ENCODE measurements around the gene LAMA4. TPM values are rescaled to one million over a fixed set of nuclear protein-coding genes. Genes with fewer than 3 reads are reported as not detected.

LAMA4 gene
- total RNA-seq, 1 donor from 2014 or later, result 1.1 TPM

- Mint-ChIP-seq H3K4me3 (ENCODE audit: low read depth) (no peak overlapping the region), H3K4me1 (ENCODE audit: low read depth) (peaks cover 2% of the 10 kb centered on the region), H3K9me3 (ENCODE audit: low read depth) (no peaks in the 10 kb centered on the region), H3K36me3 (ENCODE audit: insufficient read depth) (no peaks in the 10 kb centered on the region), H3K27ac (no peak overlapping the region), H3K27me3 (peaks cover 24% of the 10 kb centered on the region)
- DNase-seq (ENCODE audit: low spot score, unreplicated experiment), result peak; percentile 15
- TF ChIP-seq CTCF (IDR thresholded peaks at IDR 0.05; ENCODE audit: unreplicated experiment), result peak; percentile 91
Observed at GRCh38 chr6:112180095-112180820, 74.1 kb downstream of the LAMA4 start.

- Mint-ChIP-seq H3K36me3 (ENCODE audit: insufficient read depth) (no peaks in the 10 kb centered on the region), H3K27me3 (peaks cover 21% of the 10 kb centered on the region), H3K27ac (no peak overlapping the region), H3K4me3 (ENCODE audit: low read depth) (no peak overlapping the region), H3K9me3 (ENCODE audit: low read depth) (no peaks in the 10 kb centered on the region), H3K4me1 (ENCODE audit: low read depth) (no peaks in the 10 kb centered on the region)
- TF ChIP-seq CTCF (IDR thresholded peaks at IDR 0.05; ENCODE audit: unreplicated experiment), result no peak
- no peak for DNase-seq (ENCODE audit: low spot score, unreplicated experiment)
Observed at GRCh38 chr6:112179631-112180030, 74.7 kb downstream of the LAMA4 start.

- Mint-ChIP-seq H3K36me3 (ENCODE audit: insufficient read depth) (no peaks in the 10 kb centered on the region), H3K27me3 (peaks cover 21% of the 10 kb centered on the region), H3K27ac (no peak overlapping the region), H3K9me3 (ENCODE audit: low read depth) (no peaks in the 10 kb centered on the region), H3K4me1 (ENCODE audit: low read depth) (no peaks in the 10 kb centered on the region), H3K4me3 (ENCODE audit: low read depth) (no peak overlapping the region)
- TF ChIP-seq CTCF (IDR thresholded peaks at IDR 0.05; ENCODE audit: unreplicated experiment), result no peak
- no peak for DNase-seq (ENCODE audit: low spot score, unreplicated experiment)
Observed at GRCh38 chr6:112178846-112179245, 75.5 kb downstream of the LAMA4 start.

- H3K4me1 Mint-ChIP-seq (ENCODE audit: low read depth), result no peaks in the 10 kb centered on the region
Observed at GRCh38 chr6:112177092-112177491, 77.3 kb downstream of the LAMA4 start.

GRCh38 chr6:112176175-112176574 is 78.2 kb downstream of the LAMA4 start:
- Mint-ChIP-seq H3K9me3 (ENCODE audit: low read depth) (no peaks in the 10 kb centered on the region), H3K4me3 (ENCODE audit: low read depth) (no peak overlapping the region), H3K27ac (no peak overlapping the region), H3K27me3 (peaks cover 29% of the 10 kb centered on the region), H3K4me1 (ENCODE audit: low read depth) (no peaks in the 10 kb centered on the region), H3K36me3 (ENCODE audit: insufficient read depth) (no peaks in the 10 kb centered on the region)
- no peak for TF ChIP-seq CTCF (IDR thresholded peaks at IDR 0.05; ENCODE audit: unreplicated experiment)
- DNase-seq (ENCODE audit: low spot score, unreplicated experiment), result no peak

More at GRCh38 chr6:112177092-112177491, 77.3 kb downstream of the LAMA4 start:
- DNase-seq (ENCODE audit: low spot score, unreplicated experiment), result no peak
- Mint-ChIP-seq H3K9me3 (ENCODE audit: low read depth) (no peaks in the 10 kb centered on the region), H3K4me3 (ENCODE audit: low read depth) (no peak overlapping the region), H3K36me3 (ENCODE audit: insufficient read depth) (no peaks in the 10 kb centered on the region), H3K27me3 (peaks cover 25% of the 10 kb centered on the region), H3K27ac (no peak overlapping the region)
- TF ChIP-seq CTCF (IDR thresholded peaks at IDR 0.05; ENCODE audit: unreplicated experiment), result no peak

All from progenitor cell of endocrine pancreas (in vitro differentiated cells).